M059J (cell line): ENCODE results near the gene RUNDC1. TPM values are rescaled to one million over a fixed set of nuclear protein-coding genes. Genes with fewer than 3 reads are reported as not detected.

Experiments
- DNase-seq: peaks from one replicate; pipeline ENCODE4 v3.0.0-alpha.2; 2012; ENCODE audit warnings: low read depth
- total RNA-seq: library from RNA; depleted of rRNA; stranded (reverse); fragments of >200 nt; shearing (Covaris generic); gene quantifications from 2 replicates; pipeline ENCODE4 v1.2.3, GENCODE V29; 2014; rRNA removed

The RUNDC1 gene
- total RNA-seq, 1 experiment from 2014 or later: 11.4 TPM

GRCh38 chr17:43042025-43042628, 61.8 kb downstream of the RUNDC1 start:
- no peak for DNase-seq

Other genes with a start within 250 kb of the RUNDC1 start
- 4.5 and 7.8 TPM in 2 replicates for gene EZH1, start 235.5 kb upstream of the RUNDC1 start, total RNA-seq
- gene RAMP2, start 219.3 kb upstream of the RUNDC1 start, total RNA-seq: 0.49 and 1.0 TPM in 2 replicates
- gene VPS25, start 207.1 kb upstream of the RUNDC1 start, total RNA-seq: 88.5 and 97.4 TPM in 2 replicates
- gene WNK4, start 200.0 kb upstream of the RUNDC1 start, total RNA-seq: 0.52 and 1.2 TPM in 2 replicates
- 95.0 and 99.0 TPM in 2 replicates for gene COA3, start 181.9 kb upstream of the RUNDC1 start, total RNA-seq
- gene CNTD1, start 181.7 kb upstream of the RUNDC1 start, total RNA-seq: 0.20 TPM in 1 of 2 replicates, not detected in the other
- gene BECN1, start 156.3 kb upstream of the RUNDC1 start, total RNA-seq: 36.9 and 83.7 TPM in 2 replicates
- gene PSME3, start 147.2 kb upstream of the RUNDC1 start, total RNA-seq: 79.3 and 139 TPM in 2 replicates
- gene AOC2, start 136.0 kb upstream of the RUNDC1 start, total RNA-seq: not detected in 2 replicates
- 0.02 TPM in 1 of 2 replicates, not detected in the other for gene AOC3, start 129.4 kb upstream of the RUNDC1 start, total RNA-seq
- not detected in 2 replicates for gene G6PC1, start 79.8 kb upstream of the RUNDC1 start, total RNA-seq
- gene AARSD1, start 16.1 kb upstream of the RUNDC1 start, total RNA-seq: 13.6 and 17.1 TPM in 2 replicates
- 0.67 and 0.71 TPM in 2 replicates for gene PTGES3L, start 485 bp upstream of the RUNDC1 start, total RNA-seq
- 982 and 1,027 TPM in 2 replicates for gene RPL27, start 17.9 kb downstream of the RUNDC1 start, total RNA-seq
- 206 and 256 TPM in 2 replicates for gene IFI35, start 26.2 kb downstream of the RUNDC1 start, total RNA-seq
- 72.4 and 72.7 TPM in 2 replicates for gene VAT1, start 41.8 kb downstream of the RUNDC1 start, total RNA-seq
- 0.20 and 0.22 TPM in 2 replicates for gene RND2, start 44.7 kb downstream of the RUNDC1 start, total RNA-seq
- gene BRCA1, start 144.8 kb downstream of the RUNDC1 start, total RNA-seq: 27.5 and 30.1 TPM in 2 replicates
- 58.0 and 82.9 TPM in 2 replicates for gene NBR1, start 190.6 kb downstream of the RUNDC1 start, total RNA-seq
- 4.9 and 10.1 TPM in 2 replicates for gene TMEM106A, start 231.3 kb downstream of the RUNDC1 start, total RNA-seq
- not detected in 2 replicates for gene CCDC200, start 248.1 kb downstream of the RUNDC1 start, total RNA-seq